Fibroblast of villous mesenchyme (primary cell): ENCODE data around the gene ZBTB4. TPM values are rescaled to one million over a fixed set of nuclear protein-coding genes. Genes with fewer than 3 reads are reported as not detected.
A peak's percentile ranks its signal among the peaks of the same experiment; 100 is the strongest.

Experiments used
- DNase-seq: peaks from one replicate; pipeline ENCODE4 v3.0.0-alpha.2; 2010; ENCODE audit warnings: low read depth
- H3K4me3 ChIP-seq: 2 replicates; pipeline ENCODE4 v1.5.1; 2011; ENCODE audit warnings: low read depth, mild to moderate bottlenecking, low read length
- total RNA-seq: library from RNA; depleted of rRNA; stranded (reverse); fragments of >200 nt; gene quantifications from 2 replicates; pipeline ENCODE4 v1.2.3, GENCODE V29; 2012
- TF ChIP-seq, protein P1 (sequence below): IDR thresholded peaks from 2 replicates; pipeline ENCODE4 v1.5.1; 2012; ENCODE audit warnings: low read depth, mild to moderate bottlenecking, low read length; ENCODE audit not compliant: insufficient read depth

ZBTB4 gene, protein sequence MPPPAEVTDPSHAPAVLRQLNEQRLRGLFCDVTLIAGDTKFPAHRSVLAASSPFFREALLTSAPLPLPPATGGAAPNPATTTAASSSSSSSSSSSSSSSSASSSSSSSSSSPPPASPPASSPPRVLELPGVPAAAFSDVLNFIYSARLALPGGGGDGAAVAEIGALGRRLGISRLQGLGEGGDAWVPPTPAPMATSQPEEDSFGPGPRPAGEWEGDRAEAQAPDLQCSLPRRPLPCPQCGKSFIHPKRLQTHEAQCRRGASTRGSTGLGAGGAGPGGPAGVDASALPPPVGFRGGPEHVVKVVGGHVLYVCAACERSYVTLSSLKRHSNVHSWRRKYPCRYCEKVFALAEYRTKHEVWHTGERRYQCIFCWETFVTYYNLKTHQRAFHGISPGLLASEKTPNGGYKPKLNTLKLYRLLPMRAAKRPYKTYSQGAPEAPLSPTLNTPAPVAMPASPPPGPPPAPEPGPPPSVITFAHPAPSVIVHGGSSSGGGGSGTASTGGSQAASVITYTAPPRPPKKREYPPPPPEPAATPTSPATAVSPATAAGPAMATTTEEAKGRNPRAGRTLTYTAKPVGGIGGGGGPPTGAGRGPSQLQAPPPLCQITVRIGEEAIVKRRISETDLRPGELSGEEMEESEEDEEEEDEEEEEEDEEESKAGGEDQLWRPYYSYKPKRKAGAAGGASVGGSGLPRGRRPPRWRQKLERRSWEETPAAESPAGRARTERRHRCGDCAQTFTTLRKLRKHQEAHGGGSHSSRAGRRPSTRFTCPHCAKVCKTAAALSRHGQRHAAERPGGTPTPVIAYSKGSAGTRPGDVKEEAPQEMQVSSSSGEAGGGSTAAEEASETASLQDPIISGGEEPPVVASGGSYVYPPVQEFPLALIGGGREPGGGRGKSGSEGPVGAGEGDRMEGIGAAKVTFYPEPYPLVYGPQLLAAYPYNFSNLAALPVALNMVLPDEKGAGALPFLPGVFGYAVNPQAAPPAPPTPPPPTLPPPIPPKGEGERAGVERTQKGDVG
- total RNA-seq: 30.0 and 37.1 TPM in 2 replicates

DNA sequence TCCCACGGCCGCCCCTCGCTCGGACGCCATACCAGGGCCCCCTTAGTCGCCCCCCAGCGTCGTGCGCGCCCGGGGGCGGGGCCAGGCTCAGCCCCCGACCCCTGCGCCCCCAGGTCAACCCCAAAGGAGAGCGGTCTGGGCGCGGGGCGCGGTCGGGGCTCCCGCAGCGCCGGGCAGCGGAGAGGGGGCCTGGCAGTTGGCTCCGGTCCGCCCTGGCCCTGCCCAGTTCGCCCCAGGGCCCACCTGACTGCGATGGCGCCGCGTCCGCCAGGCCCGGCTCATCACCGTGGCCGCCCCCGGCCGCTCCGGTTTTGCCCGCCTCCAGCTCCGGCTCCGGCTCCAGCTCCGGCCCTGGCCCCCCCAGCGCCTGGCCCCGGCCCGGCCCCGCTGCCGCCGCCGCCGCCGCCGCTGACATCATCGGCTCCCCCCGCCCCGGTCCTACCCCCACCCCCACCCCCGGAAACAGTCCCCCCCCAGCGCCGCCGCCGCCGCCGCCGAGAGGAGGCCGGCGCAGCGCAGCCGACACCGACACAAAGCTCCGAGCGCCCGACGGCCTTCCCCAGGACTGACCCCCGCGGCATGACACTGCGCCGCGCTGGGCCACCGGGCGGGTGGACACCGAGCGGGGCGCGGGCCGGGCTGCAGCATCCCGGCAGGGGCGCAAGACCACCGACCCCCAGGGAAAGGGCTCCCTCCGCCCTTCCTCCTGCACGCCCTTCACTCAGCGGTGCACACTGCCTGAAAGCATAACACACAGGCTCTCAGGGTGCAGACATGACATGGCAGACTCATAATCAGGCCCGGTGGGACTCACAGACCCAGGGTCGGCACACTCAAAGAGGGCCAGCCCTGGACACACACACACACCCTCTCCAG, at the start of gene ZBTB4:
TSS of gene ZBTB4 (minus strand) at position 419 of the 876 bp plus-strand sequence. CDS start 12,830 bp downstream, outside the sequence.
- TF ChIP-seq, protein P1, sequence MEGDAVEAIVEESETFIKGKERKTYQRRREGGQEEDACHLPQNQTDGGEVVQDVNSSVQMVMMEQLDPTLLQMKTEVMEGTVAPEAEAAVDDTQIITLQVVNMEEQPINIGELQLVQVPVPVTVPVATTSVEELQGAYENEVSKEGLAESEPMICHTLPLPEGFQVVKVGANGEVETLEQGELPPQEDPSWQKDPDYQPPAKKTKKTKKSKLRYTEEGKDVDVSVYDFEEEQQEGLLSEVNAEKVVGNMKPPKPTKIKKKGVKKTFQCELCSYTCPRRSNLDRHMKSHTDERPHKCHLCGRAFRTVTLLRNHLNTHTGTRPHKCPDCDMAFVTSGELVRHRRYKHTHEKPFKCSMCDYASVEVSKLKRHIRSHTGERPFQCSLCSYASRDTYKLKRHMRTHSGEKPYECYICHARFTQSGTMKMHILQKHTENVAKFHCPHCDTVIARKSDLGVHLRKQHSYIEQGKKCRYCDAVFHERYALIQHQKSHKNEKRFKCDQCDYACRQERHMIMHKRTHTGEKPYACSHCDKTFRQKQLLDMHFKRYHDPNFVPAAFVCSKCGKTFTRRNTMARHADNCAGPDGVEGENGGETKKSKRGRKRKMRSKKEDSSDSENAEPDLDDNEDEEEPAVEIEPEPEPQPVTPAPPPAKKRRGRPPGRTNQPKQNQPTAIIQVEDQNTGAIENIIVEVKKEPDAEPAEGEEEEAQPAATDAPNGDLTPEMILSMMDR: no peak
- DNase-seq: peak; percentile 51
- H3K4me3 ChIP-seq: peak within 1 kb of the TSS; percentile 75

DNA sequence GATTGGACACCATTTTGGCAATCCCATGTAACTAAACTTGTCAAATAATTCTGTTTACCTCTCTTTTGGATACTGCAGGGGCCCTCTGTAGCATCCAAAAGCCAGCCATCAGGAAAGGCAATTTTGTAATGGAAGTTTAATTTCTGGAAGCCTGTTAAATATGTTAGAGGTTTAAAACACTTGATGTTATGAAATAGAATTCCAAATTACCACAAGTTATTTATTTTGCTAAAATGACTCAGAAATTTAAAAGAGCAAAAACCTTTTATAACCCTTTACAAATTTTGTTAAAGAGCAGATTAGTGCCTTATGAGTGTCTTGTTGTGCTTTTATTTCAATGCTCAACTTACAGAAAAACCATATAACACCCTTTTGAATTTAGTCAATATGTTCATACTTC, 49.4 kb upstream of the ZBTB4 start:
- TF ChIP-seq, protein P1: no peak
- DNase-seq: no peak
- H3K4me3 ChIP-seq: no peak overlapping the region

DNA sequence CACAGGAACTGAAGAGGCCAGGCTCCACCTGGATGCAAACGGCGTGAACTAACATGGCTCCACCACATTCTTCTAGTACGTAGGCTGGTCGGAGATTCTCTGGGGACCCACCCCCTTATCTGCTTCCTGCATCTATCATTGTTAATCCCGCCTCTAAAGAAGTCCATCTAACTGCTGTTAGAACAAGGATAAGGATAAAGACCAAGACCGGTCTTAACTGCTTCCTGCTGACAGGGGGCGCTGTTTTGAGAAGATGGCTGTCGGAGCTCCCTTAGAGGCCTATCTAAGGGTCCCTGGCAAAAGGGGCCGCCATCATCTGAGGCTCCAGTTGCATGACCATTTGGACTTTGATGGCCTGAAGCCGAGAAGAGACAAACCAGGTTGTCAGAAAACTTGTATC, 43.6 kb upstream of the ZBTB4 start:
- DNase-seq: peak; percentile 12
- TF ChIP-seq, protein P1: peak; percentile 44
- no peak overlapping the region for H3K4me3 ChIP-seq

DNA sequence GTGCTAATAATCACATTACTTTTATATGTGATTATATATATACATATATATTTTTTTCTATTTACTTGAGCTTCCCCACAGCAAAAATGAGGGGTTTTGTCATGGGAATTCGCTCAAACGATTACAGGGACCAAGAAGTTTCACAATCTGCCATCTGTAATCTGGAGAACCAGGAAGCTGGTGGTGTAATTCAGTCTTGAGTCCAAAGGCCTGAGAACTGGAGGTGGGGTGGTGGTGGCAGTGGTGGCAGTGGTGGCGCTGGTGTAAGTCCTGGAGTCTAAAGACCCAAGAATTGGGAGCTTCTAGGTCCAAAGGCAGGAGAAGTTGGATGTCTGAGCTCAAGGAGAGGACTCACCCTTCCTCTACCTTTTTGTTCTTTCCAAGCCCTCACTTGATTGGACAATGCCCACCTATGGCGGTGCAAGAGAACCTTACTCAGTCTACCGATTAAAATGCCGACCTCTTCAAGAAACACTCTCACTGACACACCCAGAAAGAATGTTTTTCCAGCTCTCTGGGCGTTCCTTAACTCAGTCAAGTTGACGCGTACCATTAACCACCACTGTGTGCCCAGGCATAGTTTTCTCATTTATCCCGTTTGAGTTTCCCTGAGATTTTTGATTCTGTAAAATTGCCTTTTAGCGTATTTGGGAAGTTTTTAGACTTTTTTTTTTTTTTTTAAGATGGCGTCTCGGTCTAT, 36.6 kb upstream of the ZBTB4 start:
- no peak for DNase-seq
- TF ChIP-seq, protein P1: no peak
- no peak overlapping the region for H3K4me3 ChIP-seq

DNA sequence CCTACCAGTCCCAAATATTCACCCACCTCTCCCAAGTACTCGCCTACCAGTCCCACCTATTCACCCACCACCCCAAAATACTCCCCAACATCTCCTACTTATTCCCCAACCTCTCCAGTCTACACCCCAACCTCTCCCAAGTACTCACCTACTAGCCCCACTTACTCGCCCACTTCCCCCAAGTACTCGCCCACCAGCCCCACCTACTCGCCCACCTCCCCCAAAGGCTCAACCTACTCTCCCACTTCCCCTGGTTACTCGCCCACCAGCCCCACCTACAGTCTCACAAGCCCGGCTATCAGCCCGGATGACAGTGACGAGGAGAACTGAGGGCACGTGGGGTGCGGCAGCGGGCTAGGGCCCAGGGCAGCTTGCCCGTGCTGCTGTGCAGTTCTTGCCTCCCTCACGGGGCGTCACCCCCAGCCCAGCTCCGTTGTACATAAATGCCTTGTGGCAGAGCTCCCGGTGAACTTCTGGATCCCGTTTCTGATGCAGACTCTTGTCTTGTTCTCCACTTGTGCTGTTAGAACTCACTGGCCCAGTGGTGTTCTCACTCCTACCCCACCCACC, 34.5 kb upstream of the ZBTB4 start:
- TF ChIP-seq, protein P1: no peak
- H3K4me3 ChIP-seq: no peak overlapping the region
- DNase-seq: no peak
